ENCODE results near the gene UBAC1.

Gene UBAC1

GRCh38 chr9:136009516-136009915, 48.3 kb upstream of the UBAC1 start:
- ATAC-seq = no peak
- TF ChIP-seq ZNF70 (CRISPR knock-in tag; IDR thresholded peaks at IDR 0.05) (no peak), ZNF565 (CRISPR knock-in tag; conservative IDR thresholded peaks at IDR 0.05; ENCODE audit: low read depth) (no peak), OSR1 (CRISPR knock-in tag; IDR thresholded peaks at IDR 0.05) (no peak), PATZ1 (CRISPR knock-in tag; IDR thresholded peaks at IDR 0.05; ENCODE audit: borderline replicate concordance) (no peak), BACH2 (CRISPR knock-in tag; IDR thresholded peaks at IDR 0.05; ENCODE audit: borderline replicate concordance) (no peak), ESRRG (CRISPR knock-in tag; IDR thresholded peaks at IDR 0.05) (no peak), CSDC2 (CRISPR knock-in tag; IDR thresholded peaks at IDR 0.05) (no peak), ISL1 (CRISPR knock-in tag; IDR thresholded peaks at IDR 0.05) (no peak)

- ATAC-seq = no peak
- TF ChIP-seq POU6F1 (CRISPR knock-in tag; IDR thresholded peaks at IDR 0.05; ENCODE audit: borderline replicate concordance, low read depth) = no peak
- TF ChIP-seq, protein P1, sequence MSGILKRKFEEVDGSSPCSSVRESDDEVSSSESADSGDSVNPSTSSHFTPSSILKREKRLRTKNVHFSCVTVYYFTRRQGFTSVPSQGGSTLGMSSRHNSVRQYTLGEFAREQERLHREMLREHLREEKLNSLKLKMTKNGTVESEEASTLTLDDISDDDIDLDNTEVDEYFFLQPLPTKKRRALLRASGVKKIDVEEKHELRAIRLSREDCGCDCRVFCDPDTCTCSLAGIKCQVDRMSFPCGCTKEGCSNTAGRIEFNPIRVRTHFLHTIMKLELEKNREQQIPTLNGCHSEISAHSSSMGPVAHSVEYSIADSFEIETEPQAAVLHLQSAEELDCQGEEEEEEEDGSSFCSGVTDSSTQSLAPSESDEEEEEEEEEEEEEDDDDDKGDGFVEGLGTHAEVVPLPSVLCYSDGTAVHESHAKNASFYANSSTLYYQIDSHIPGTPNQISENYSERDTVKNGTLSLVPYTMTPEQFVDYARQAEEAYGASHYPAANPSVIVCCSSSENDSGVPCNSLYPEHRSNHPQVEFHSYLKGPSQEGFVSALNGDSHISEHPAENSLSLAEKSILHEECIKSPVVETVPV (CRISPR knock-in tag; IDR thresholded peaks at IDR 0.05) = no peak
- TF ChIP-seq BACH2 (CRISPR knock-in tag; IDR thresholded peaks at IDR 0.05; ENCODE audit: borderline replicate concordance) = no peak
- TF ChIP-seq GLIS3 (CRISPR knock-in tag; IDR thresholded peaks at IDR 0.05) = no peak
- no peak for TF ChIP-seq ZC3H10 (CRISPR knock-in tag; IDR thresholded peaks at IDR 0.05)
- no peak for TF ChIP-seq PATZ1 (CRISPR knock-in tag; IDR thresholded peaks at IDR 0.05; ENCODE audit: borderline replicate concordance)
- TF ChIP-seq ZFP3 (CRISPR knock-in tag; IDR thresholded peaks at IDR 0.05) = no peak
- TF ChIP-seq TOX (CRISPR knock-in tag; IDR thresholded peaks at IDR 0.05; ENCODE audit: borderline replicate concordance) = no peak
- TF ChIP-seq, protein P2, sequence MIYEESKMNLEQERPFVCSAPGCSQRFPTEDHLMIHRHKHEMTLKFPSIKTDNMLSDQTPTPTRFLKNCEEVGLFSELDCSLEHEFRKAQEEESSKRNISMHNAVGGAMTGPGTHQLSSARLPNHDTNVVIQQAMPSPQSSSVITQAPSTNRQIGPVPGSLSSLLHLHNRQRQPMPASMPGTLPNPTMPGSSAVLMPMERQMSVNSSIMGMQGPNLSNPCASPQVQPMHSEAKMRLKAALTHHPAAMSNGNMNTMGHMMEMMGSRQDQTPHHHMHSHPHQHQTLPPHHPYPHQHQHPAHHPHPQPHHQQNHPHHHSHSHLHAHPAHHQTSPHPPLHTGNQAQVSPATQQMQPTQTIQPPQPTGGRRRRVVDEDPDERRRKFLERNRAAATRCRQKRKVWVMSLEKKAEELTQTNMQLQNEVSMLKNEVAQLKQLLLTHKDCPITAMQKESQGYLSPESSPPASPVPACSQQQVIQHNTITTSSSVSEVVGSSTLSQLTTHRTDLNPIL (CRISPR knock-in tag; IDR thresholded peaks at IDR 0.05; ENCODE audit: low read depth) = no peak
- no peak for TF ChIP-seq ZNF565 (CRISPR knock-in tag; conservative IDR thresholded peaks at IDR 0.05; ENCODE audit: low read depth)
Observed at GRCh38 chr9:136008693-136008997, 47.5 kb upstream of the UBAC1 start.

GRCh38 chr9:136007934-136008692, 46.9 kb upstream of the UBAC1 start:
- ATAC-seq = peak; percentile 12; the same call in 2 of the 3 replicates
- TF ChIP-seq TOX (CRISPR knock-in tag; IDR thresholded peaks at IDR 0.05; ENCODE audit: borderline replicate concordance) = no peak
- no peak for TF ChIP-seq CSDC2 (CRISPR knock-in tag; IDR thresholded peaks at IDR 0.05)
- no peak for TF ChIP-seq TCF4 (CRISPR knock-in tag; IDR thresholded peaks at IDR 0.05; ENCODE audit: borderline replicate concordance)

- ATAC-seq = no peak
- TF ChIP-seq ESRRG (CRISPR knock-in tag; IDR thresholded peaks at IDR 0.05) (no peak), RARB (CRISPR knock-in tag; IDR thresholded peaks at IDR 0.05) (no peak), ISL1 (CRISPR knock-in tag; IDR thresholded peaks at IDR 0.05) (no peak), PPARA (CRISPR knock-in tag; IDR thresholded peaks at IDR 0.05; ENCODE audit: borderline replicate concordance) (no peak), CSDC2 (CRISPR knock-in tag; IDR thresholded peaks at IDR 0.05) (no peak), SNAI2 (CRISPR knock-in tag; IDR thresholded peaks at IDR 0.05) (no peak), ZNF70 (CRISPR knock-in tag; IDR thresholded peaks at IDR 0.05) (no peak), ZFP30 (CRISPR knock-in tag; IDR thresholded peaks at IDR 0.05) (no peak), ZNF565 (CRISPR knock-in tag; conservative IDR thresholded peaks at IDR 0.05; ENCODE audit: low read depth) (no peak)
- TF ChIP-seq, protein P3, sequence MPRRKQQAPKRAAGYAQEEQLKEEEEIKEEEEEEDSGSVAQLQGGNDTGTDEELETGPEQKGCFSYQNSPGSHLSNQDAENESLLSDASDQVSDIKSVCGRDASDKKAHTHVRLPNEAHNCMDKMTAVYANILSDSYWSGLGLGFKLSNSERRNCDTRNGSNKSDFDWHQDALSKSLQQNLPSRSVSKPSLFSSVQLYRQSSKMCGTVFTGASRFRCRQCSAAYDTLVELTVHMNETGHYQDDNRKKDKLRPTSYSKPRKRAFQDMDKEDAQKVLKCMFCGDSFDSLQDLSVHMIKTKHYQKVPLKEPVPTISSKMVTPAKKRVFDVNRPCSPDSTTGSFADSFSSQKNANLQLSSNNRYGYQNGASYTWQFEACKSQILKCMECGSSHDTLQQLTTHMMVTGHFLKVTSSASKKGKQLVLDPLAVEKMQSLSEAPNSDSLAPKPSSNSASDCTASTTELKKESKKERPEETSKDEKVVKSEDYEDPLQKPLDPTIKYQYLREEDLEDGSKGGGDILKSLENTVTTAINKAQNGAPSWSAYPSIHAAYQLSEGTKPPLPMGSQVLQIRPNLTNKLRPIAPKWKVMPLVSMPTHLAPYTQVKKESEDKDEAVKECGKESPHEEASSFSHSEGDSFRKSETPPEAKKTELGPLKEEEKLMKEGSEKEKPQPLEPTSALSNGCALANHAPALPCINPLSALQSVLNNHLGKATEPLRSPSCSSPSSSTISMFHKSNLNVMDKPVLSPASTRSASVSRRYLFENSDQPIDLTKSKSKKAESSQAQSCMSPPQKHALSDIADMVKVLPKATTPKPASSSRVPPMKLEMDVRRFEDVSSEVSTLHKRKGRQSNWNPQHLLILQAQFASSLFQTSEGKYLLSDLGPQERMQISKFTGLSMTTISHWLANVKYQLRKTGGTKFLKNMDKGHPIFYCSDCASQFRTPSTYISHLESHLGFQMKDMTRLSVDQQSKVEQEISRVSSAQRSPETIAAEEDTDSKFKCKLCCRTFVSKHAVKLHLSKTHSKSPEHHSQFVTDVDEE (CRISPR knock-in tag; IDR thresholded peaks at IDR 0.05) = no peak
- TF ChIP-seq, protein P2 (CRISPR knock-in tag; IDR thresholded peaks at IDR 0.05; ENCODE audit: low read depth) = no peak
Observed at GRCh38 chr9:136007276-136007933, 46.2 kb upstream of the UBAC1 start.

Measured in SK-N-SH treated with all-trans-retinoic acid at 6 μM for 48 hours (cell line).